WI38 (cell line): ENCODE results near the gene ARHGEF16.

Experiments used
- H3K4me3 ChIP-seq: 2 replicates; pipeline ENCODE4 v1.5.1; 2011; ENCODE audit warnings: low read depth, mild to moderate bottlenecking, control low read depth, low read length
- TF ChIP-seq, protein P1 (sequence below): IDR thresholded peaks from 2 replicates; pipeline ENCODE4 v1.5.1; 2012; ENCODE audit warnings: low read depth, mild to moderate bottlenecking, control low read depth, low read length

ARHGEF16 gene

DNA sequence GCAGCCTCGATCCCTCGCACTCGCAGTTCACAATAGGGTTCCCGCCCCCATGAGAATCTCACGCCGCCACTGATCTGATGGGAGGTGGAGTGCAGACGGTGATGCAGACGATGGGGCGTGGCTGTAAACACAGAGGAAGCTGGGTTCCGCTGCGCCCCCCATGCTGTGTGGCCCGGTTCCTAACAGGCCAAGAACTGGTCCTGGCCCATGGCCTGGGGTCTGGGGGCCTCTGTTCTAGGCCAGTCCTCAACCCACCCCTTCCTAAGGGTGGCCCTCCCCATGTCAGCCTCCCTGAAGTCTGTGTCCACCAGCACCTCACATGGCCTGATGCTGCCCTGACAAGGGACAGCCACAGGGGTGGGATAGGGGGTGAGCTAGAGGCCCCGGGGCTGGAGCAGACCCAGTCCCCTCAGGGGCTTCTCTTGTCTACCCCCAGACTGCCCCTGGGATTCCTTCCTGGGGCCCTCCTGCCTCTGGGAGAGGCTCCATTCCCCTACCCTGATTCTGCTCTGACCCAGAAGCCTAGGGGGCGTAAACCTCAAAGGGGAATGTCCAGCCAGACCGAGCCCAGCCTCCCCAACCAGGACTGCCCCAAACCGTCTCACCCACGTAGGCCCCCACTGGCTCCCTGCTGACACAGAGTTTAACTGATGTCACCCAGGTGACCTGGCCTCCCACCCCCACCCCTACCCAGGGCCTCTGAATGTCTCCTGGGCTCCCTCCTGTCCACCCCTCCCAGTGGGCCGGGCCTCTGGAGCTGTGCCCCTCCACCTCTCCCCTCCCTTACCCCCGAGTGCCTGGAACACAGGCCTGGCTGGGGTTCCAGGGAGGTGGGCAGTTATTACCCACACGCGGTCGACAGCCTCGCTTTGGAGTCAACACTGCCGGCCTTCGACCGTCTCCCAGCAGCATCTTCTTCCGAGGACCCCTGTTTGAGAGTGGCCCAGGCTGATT, 14.8 kb upstream of the ARHGEF16 start:
- TF ChIP-seq, protein P1, sequence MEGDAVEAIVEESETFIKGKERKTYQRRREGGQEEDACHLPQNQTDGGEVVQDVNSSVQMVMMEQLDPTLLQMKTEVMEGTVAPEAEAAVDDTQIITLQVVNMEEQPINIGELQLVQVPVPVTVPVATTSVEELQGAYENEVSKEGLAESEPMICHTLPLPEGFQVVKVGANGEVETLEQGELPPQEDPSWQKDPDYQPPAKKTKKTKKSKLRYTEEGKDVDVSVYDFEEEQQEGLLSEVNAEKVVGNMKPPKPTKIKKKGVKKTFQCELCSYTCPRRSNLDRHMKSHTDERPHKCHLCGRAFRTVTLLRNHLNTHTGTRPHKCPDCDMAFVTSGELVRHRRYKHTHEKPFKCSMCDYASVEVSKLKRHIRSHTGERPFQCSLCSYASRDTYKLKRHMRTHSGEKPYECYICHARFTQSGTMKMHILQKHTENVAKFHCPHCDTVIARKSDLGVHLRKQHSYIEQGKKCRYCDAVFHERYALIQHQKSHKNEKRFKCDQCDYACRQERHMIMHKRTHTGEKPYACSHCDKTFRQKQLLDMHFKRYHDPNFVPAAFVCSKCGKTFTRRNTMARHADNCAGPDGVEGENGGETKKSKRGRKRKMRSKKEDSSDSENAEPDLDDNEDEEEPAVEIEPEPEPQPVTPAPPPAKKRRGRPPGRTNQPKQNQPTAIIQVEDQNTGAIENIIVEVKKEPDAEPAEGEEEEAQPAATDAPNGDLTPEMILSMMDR: no peak
- no peak overlapping the region for H3K4me3 ChIP-seq

DNA sequence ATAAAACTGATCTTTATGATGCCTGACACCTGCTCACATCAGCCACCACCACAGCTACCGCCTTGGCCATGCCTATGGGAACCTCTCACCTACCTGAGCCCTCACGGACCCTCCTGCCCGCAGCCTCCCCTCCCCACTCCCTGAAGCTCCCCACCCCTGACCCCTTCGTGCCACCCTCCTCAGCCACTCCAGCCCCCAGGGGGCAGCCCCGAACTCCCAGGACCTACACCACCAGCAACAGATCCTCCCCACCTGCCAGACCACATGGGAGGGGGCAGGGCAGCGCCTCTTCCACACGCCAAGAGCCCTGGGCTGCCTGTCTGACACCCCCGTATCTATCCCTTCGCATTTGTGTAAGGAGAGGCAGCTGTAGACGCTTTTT, 14.2 kb upstream of the ARHGEF16 start:
- H3K4me3 ChIP-seq: no peak overlapping the region

DNA sequence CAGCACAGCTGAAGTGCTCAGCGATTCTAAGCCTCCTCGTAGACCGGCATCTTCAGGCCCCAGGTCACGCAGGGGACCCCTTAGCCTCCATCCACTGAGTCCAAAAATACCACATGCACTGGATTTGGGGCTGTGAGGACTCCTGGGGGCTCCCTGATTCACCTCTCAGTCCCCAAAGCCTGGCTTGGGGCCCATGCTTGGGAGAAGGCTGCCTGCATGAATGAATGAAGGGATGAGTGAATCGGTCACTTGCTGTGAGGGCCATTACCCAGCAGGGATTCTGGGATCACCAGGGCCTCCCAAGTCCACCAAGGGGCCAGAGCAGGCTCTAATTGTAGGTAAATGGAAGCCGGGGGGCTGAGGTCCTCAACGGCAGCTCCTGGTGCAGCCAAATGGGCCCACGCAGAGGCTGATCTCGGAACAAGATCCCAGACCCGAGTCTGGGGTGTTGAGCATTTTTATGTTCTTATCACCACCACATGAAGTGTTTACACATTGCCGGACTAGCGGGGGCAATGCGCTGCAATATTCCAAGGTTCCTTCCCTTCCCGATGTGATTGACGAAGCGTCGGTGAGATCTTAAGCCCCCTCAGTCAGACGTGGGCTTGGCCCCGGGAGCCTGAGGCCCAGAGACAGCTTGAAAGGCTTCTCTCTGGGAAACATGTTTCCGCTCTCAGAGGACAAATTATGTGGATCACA, 13.6 kb upstream of the ARHGEF16 start:
- H3K4me3 ChIP-seq: no peak overlapping the region
- TF ChIP-seq, protein P1: no peak

More for the DNA sequence above, 14.2 kb upstream of the ARHGEF16 start:
- TF ChIP-seq, protein P1: no peak

DNA sequence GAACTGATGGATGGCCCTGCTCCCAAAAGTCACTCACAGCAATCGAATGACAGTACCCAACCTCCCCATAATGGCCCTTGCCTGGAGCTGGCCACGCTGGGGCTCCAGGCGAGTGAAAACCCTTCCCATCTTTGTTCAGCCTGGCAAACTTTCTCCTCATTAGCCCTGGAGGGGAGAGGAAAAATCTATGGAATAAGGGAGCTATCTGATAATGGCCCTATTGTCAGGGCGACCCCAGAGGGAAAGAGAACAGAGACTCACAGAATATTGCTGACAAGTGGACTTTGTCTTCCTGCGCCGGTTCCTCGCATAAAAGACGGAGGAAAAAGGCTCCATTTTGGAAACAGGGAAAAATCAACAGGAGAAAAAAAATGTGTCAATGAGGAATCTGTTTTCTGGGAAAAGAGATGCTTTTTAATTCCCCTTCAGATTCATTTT, 13.0 kb upstream of the ARHGEF16 start:
- TF ChIP-seq, protein P1: no peak
- H3K4me3 ChIP-seq: no peak overlapping the region

DNA sequence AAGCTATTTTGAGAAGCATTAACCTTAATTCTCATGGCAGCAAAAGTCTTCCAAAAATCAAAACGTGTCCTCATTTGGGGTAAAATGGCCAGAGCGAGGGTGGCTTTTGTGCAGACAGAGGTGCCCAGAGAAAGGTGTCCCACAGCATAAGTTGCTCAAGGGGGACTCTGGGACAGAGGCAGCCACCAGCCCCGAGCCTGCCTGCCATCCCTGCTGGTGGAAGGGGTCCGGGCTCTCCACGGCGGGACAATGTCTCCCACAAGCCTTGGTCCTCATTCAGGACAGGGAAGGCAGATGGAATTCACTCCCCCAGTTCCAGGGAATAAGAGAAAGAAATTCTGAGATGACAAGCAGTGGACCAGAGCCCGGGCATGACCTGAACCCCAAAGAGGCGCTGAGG, 12.6 kb upstream of the ARHGEF16 start:
- no peak overlapping the region for H3K4me3 ChIP-seq
- TF ChIP-seq, protein P1: no peak

DNA sequence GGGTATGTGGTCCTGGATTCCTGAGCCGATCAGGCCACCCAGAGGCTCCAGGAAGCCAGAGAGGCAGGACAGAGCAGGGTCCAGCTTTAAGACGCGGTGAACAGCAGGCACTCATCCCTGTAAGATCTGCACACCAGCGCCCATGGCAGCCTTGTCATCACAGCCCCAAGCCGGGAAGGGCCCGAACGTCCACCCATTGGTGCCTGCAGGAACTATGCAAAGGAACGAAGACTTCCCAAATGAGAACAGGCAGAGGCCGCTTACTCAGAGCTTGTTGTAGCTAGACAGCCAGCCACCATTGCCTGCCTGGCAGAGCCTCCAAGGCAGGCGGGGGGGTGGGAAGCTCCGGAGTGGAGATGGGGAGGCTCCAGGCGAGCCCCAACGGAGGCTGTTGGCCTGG, 12.1 kb upstream of the ARHGEF16 start:
- H3K4me3 ChIP-seq: no peak overlapping the region
- TF ChIP-seq, protein P1: no peak

DNA sequence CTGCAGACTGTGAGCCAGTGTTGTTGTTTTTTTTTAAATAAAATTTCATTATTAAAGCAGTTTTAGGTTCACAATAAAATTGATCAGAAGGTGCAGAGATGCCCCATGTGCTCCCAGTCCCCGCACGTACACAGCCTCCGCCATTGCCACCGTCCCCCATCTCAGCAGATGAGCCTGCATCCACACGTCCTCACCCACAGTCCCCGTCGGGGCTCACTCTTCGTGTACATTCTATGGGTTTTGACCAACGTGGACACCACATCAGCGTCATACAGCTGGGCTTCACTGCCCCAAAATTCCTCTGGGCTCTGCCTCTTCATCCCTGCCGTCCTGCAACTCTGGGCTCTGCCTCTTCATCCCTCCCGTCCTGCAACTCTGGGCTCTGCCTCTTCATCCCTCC, 11.6 kb upstream of the ARHGEF16 start:
- TF ChIP-seq, protein P1: no peak
- H3K4me3 ChIP-seq: no peak overlapping the region
